ENCODE data around the gene PLEKHA1. TPM values are rescaled to one million over a fixed set of nuclear protein-coding genes. Genes with fewer than 3 reads are reported as not detected.

The PLEKHA1 gene
- total RNA-seq, 2 donors from 2014 or later = 14.2 to 26.5 TPM

DNA sequence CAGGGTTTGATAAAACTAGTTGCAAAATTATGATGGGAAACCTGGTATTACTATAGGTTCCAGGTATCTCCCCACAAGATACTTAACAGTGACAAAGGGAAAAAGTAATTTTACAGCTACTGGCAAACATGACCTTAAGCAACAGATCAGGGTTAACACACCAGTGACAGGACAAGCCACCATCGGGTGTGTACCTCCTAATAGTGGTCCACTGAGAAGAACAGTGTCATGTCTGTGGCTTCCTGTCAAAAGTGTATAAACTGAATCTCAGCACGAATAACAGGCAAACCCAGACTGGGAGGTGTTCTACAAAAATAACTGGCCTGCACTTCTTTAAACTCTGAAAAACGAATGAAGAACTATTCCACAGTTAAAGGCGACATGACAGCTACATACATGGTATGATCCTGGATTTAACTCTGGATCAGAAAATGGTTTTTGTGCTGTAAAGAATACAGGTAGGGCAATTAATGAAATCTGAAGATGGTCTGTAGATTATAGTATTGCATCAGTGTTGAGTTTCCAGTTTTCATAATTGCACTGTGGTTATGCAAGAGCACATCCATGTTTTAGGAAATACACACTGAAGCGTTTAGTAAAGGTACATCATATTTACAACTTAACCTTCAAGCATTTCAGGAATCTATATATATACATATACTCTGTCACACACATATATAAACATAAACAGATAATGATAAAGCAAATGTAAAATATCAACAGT is 47.9 kb downstream of the PLEKHA1 start:
- no peak for DNase-seq
- Histone ChIP-seq H3K36me3 (replicated peaks in 1 of 2; ENCODE audit: insufficient read depth in 1 of 2, low read depth in 2 of 2) (no peaks in the 10 kb centered on the region), H3K27me3 (no peaks in the 10 kb centered on the region), H3K4me1 (no peaks in the 10 kb centered on the region), H3K9me3 (no peaks in the 10 kb centered on the region), H3K4me3 (no peak overlapping the region), H3K27ac (no peak overlapping the region)
- WGBS, 2 donors = 79 to 91% methylated on average over 5 of the region's 5 CpGs
- intact Hi-C loops (cut with DNase I) = no loop called here
- no peak for TF ChIP-seq POLR2A (IDR thresholded peaks at IDR 0.05)
- no peak for TF ChIP-seq CTCF (IDR thresholded peaks at IDR 0.05)
- ATAC-seq = no peak

DNA sequence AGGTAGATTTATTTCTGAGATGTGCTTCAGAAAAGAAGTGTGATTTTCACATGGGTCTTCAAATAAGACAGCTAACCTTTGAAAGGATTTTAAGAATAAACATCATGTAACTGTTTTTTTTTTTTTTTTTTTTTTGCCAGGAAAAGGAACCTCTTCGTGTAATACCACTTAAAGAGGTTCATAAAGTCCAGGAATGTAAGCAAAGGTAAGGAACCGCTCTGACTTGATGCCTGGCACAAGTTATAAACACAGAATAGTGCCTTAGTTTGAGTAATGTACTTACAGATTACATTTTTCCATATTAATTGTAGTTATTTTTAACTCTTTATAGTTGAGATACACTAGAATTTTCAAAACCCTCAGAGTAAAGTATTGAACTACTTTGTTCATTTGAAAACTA is 49.6 kb downstream of the PLEKHA1 start:
- H3K4me1 ChIP-seq = no peaks in the 10 kb centered on the region
- TF ChIP-seq POLR2A (IDR thresholded peaks at IDR 0.05) (no peak), CTCF (IDR thresholded peaks at IDR 0.05) (no peak)
- H3K27me3 ChIP-seq = no peaks in the 10 kb centered on the region

GRCh38 chr10:122426829-122427228 is 52.3 kb downstream of the PLEKHA1 start:
- no peak for TF ChIP-seq POLR2A (IDR thresholded peaks at IDR 0.05)
- no peak for TF ChIP-seq CTCF (IDR thresholded peaks at IDR 0.05)
- H3K4me3 ChIP-seq = no peak overlapping the region
- intact Hi-C loops (cut with DNase I) = no loop called here
- H3K27ac ChIP-seq = no peak overlapping the region
- no peaks in the 10 kb centered on the region for H3K4me1 ChIP-seq
- 91 to 95% methylated on average over 6 of the region's 6 CpGs for WGBS, 2 donors
- no peaks in the 10 kb centered on the region for H3K27me3 ChIP-seq
- H3K36me3 ChIP-seq (replicated peaks in 1 of 2; ENCODE audit: insufficient read depth in 1 of 2, low read depth in 2 of 2) = peaks cover 7 to 9% of the 10 kb centered on the region in 2 donors
- DNase-seq (no peak), ATAC-seq (no peak)
- no peaks in the 10 kb centered on the region for H3K9me3 ChIP-seq

More for the DNA sequence above, 49.6 kb downstream of the PLEKHA1 start:
- no peak for ATAC-seq
- DNase-seq = no peak
- no peak overlapping the region for H3K4me3 ChIP-seq
- WGBS, 2 donors = 88 to 93% methylated on average over 2 of the region's 2 CpGs
- intact Hi-C loops (cut with DNase I) = no loop called here
- no peaks in the 10 kb centered on the region for H3K9me3 ChIP-seq
- H3K27ac ChIP-seq = no peak overlapping the region
- peaks cover under 1 to 4% of the 10 kb centered on the region in 2 donors for H3K36me3 ChIP-seq (replicated peaks in 1 of 2; ENCODE audit: insufficient read depth in 1 of 2, low read depth in 2 of 2)

- intact Hi-C loops (cut with DNase I) = no loop called here
- 74 to 84% methylated on average over 2 of the region's 2 CpGs for WGBS, 2 donors
- no peaks in the 10 kb centered on the region for H3K4me1 ChIP-seq
These were observed 52.8 kb downstream of the PLEKHA1 start for GRCh38 chr10:122427280-122427679.

More at GRCh38 chr10:122427280-122427679, 52.8 kb downstream of the PLEKHA1 start:
- Histone ChIP-seq H3K36me3 (replicated peaks in 1 of 2; ENCODE audit: insufficient read depth in 1 of 2, low read depth in 2 of 2) (peaks cover 7 to 9% of the 10 kb centered on the region in 2 donors), H3K9me3 (no peaks in the 10 kb centered on the region), H3K27ac (no peak overlapping the region), H3K27me3 (no peaks in the 10 kb centered on the region), H3K4me3 (no peak overlapping the region)
- DNase-seq (no peak), ATAC-seq (no peak)
- TF ChIP-seq CTCF (IDR thresholded peaks at IDR 0.05) (no peak), POLR2A (IDR thresholded peaks at IDR 0.05) (no peak)
